ENCODE data around the gene NYAP2. TPM values are rescaled to one million over a fixed set of nuclear protein-coding genes. Genes with fewer than 3 reads are reported as not detected.

The NYAP2 gene
- total RNA-seq, 2 donors from 2014 or later = 0.12 TPM; not detected in 1

- H3K9me3 ChIP-seq (ENCODE audit: control insufficient read depth, low read length, poor library complexity, severe bottlenecking) = no peaks in the 10 kb centered on the region
- no peak overlapping the region for H3K27ac Mint-ChIP-seq
- no peak overlapping the region for H3K4me3 Mint-ChIP-seq
- no peaks in the 10 kb centered on the region for H3K36me3 Mint-ChIP-seq (ENCODE audit: low read depth)
- peaks cover 2% of the 10 kb centered on the region for H3K4me1 Mint-ChIP-seq
- ATAC-seq (no peak), DNase-seq (no peak)
- H3K27me3 Mint-ChIP-seq = no peaks in the 10 kb centered on the region
Measured at GRCh38 chr2:225599856-225600255, 200.3 kb downstream of the NYAP2 start.

- DNase-seq (no peak), ATAC-seq (no peak)
- no peaks in the 10 kb centered on the region for H3K27me3 Mint-ChIP-seq
- no peak overlapping the region for H3K4me3 Mint-ChIP-seq
- H3K36me3 Mint-ChIP-seq (ENCODE audit: low read depth) = no peaks in the 10 kb centered on the region
- H3K27ac Mint-ChIP-seq = no peak overlapping the region
- no peaks in the 10 kb centered on the region for H3K9me3 ChIP-seq (ENCODE audit: control insufficient read depth, low read length, poor library complexity, severe bottlenecking)
- H3K4me1 Mint-ChIP-seq = peaks cover 2% of the 10 kb centered on the region
Measured at GRCh38 chr2:225600444-225600843, 200.9 kb downstream of the NYAP2 start.

- no peak overlapping the region for H3K27ac Mint-ChIP-seq
- no peak overlapping the region for H3K4me3 Mint-ChIP-seq
- H3K4me1 Mint-ChIP-seq = peaks cover 2% of the 10 kb centered on the region
- ATAC-seq (no peak), DNase-seq (no peak)
- no peaks in the 10 kb centered on the region for H3K9me3 ChIP-seq (ENCODE audit: control insufficient read depth, low read length, poor library complexity, severe bottlenecking)
- no peaks in the 10 kb centered on the region for H3K36me3 Mint-ChIP-seq (ENCODE audit: low read depth)
- peaks cover 3% of the 10 kb centered on the region for H3K27me3 Mint-ChIP-seq
Measured at GRCh38 chr2:225600865-225601264, 201.4 kb downstream of the NYAP2 start.

GRCh38 chr2:225602205-225602604 lies 202.7 kb downstream of the NYAP2 start:
- Mint-ChIP-seq H3K4me1 (peaks cover 2% of the 10 kb centered on the region), H3K27ac (no peak overlapping the region), H3K4me3 (no peak overlapping the region), H3K27me3 (peaks cover 5% of the 10 kb centered on the region), H3K36me3 (ENCODE audit: low read depth) (no peaks in the 10 kb centered on the region)
- ATAC-seq (no peak), DNase-seq (no peak)
- H3K9me3 ChIP-seq (ENCODE audit: control insufficient read depth, low read length, poor library complexity, severe bottlenecking) = no peaks in the 10 kb centered on the region

GRCh38 chr2:225608136-225608535 lies 208.6 kb downstream of the NYAP2 start:
- H3K4me3 Mint-ChIP-seq = no peak overlapping the region
- H3K36me3 Mint-ChIP-seq (ENCODE audit: low read depth) = no peaks in the 10 kb centered on the region
- DNase-seq (no peak), ATAC-seq (no peak)
- H3K27me3 Mint-ChIP-seq = peaks cover 9% of the 10 kb centered on the region
- no peaks in the 10 kb centered on the region for H3K4me1 Mint-ChIP-seq
- no peaks in the 10 kb centered on the region for H3K9me3 ChIP-seq (ENCODE audit: control insufficient read depth, low read length, poor library complexity, severe bottlenecking)
- H3K27ac Mint-ChIP-seq = no peak overlapping the region

- H3K27ac Mint-ChIP-seq = no peak overlapping the region
- DNase-seq = no peak
- ATAC-seq = no peak
- peaks cover 4% of the 10 kb centered on the region for H3K27me3 Mint-ChIP-seq
- H3K36me3 Mint-ChIP-seq (ENCODE audit: low read depth) = peaks cover 2% of the 10 kb centered on the region
- no peaks in the 10 kb centered on the region for H3K9me3 ChIP-seq (ENCODE audit: control insufficient read depth, low read length, poor library complexity, severe bottlenecking)
- no peak overlapping the region for H3K4me3 Mint-ChIP-seq
- H3K4me1 Mint-ChIP-seq = no peaks in the 10 kb centered on the region
Measured at GRCh38 chr2:225612636-225613035, 213.1 kb downstream of the NYAP2 start.

GRCh38 chr2:225614915-225615314 lies 215.4 kb downstream of the NYAP2 start:
- DNase-seq (no peak), ATAC-seq (no peak)
- H3K4me3 Mint-ChIP-seq = no peak overlapping the region
- H3K9me3 ChIP-seq (ENCODE audit: control insufficient read depth, low read length, poor library complexity, severe bottlenecking) = no peaks in the 10 kb centered on the region
- H3K4me1 Mint-ChIP-seq = no peaks in the 10 kb centered on the region
- no peak overlapping the region for H3K27ac Mint-ChIP-seq
- peaks cover 15% of the 10 kb centered on the region for H3K27me3 Mint-ChIP-seq
- H3K36me3 Mint-ChIP-seq (ENCODE audit: low read depth) = peaks cover 2% of the 10 kb centered on the region

- Mint-ChIP-seq H3K4me3 (no peak overlapping the region), H3K27ac (no peak overlapping the region), H3K27me3 (peaks cover 18% of the 10 kb centered on the region), H3K4me1 (no peaks in the 10 kb centered on the region), H3K36me3 (ENCODE audit: low read depth) (peaks cover 2% of the 10 kb centered on the region)
- DNase-seq (no peak), ATAC-seq (no peak)
- H3K9me3 ChIP-seq (ENCODE audit: control insufficient read depth, low read length, poor library complexity, severe bottlenecking) = no peaks in the 10 kb centered on the region
Measured at GRCh38 chr2:225615514-225615913, 216.0 kb downstream of the NYAP2 start.

- H3K9me3 ChIP-seq (ENCODE audit: control insufficient read depth, low read length, poor library complexity, severe bottlenecking) = no peaks in the 10 kb centered on the region
- Mint-ChIP-seq H3K4me1 (no peaks in the 10 kb centered on the region), H3K36me3 (ENCODE audit: low read depth) (peaks cover 2% of the 10 kb centered on the region), H3K27ac (no peak overlapping the region), H3K4me3 (no peak overlapping the region), H3K27me3 (peaks cover 21% of the 10 kb centered on the region)
- DNase-seq = no peak
- ATAC-seq = no peak
Measured at GRCh38 chr2:225616372-225616771, 216.9 kb downstream of the NYAP2 start.

- Mint-ChIP-seq H3K4me3 (no peak overlapping the region), H3K4me1 (no peaks in the 10 kb centered on the region), H3K36me3 (ENCODE audit: low read depth) (peaks cover 2% of the 10 kb centered on the region), H3K27me3 (peaks cover 21% of the 10 kb centered on the region), H3K27ac (no peak overlapping the region)
- no peak for ATAC-seq
- no peaks in the 10 kb centered on the region for H3K9me3 ChIP-seq (ENCODE audit: control insufficient read depth, low read length, poor library complexity, severe bottlenecking)
- no peak for DNase-seq
Measured at GRCh38 chr2:225616848-225617247, 217.3 kb downstream of the NYAP2 start.

GRCh38 chr2:225620227-225620626 lies 220.7 kb downstream of the NYAP2 start:
- Mint-ChIP-seq H3K27ac (no peak overlapping the region), H3K4me1 (no peaks in the 10 kb centered on the region), H3K36me3 (ENCODE audit: low read depth) (no peaks in the 10 kb centered on the region)

GRCh38 chr2:225630824-225631533 lies 231.5 kb downstream of the NYAP2 start:
- Mint-ChIP-seq H3K4me3 (peak overlapping the region; percentile 19), H3K27ac (no peak overlapping the region), H3K36me3 (ENCODE audit: low read depth) (no peaks in the 10 kb centered on the region), H3K4me1 (peaks cover 5% of the 10 kb centered on the region), H3K27me3 (peaks cover 22% of the 10 kb centered on the region)
- ATAC-seq (no peak), DNase-seq (no peak)
- H3K9me3 ChIP-seq (ENCODE audit: control insufficient read depth, low read length, poor library complexity, severe bottlenecking) = no peaks in the 10 kb centered on the region

More at GRCh38 chr2:225620227-225620626, 220.7 kb downstream of the NYAP2 start:
- H3K27me3 Mint-ChIP-seq = peaks cover 28% of the 10 kb centered on the region
- DNase-seq (no peak), ATAC-seq (no peak)
- no peaks in the 10 kb centered on the region for H3K9me3 ChIP-seq (ENCODE audit: control insufficient read depth, low read length, poor library complexity, severe bottlenecking)
- H3K4me3 Mint-ChIP-seq = no peak overlapping the region

GRCh38 chr2:225632351-225632750 lies 232.8 kb downstream of the NYAP2 start:
- Mint-ChIP-seq H3K4me3 (no peak overlapping the region), H3K4me1 (peaks cover 5% of the 10 kb centered on the region), H3K36me3 (ENCODE audit: low read depth) (no peaks in the 10 kb centered on the region), H3K27ac (no peak overlapping the region), H3K27me3 (peaks cover 22% of the 10 kb centered on the region)
- DNase-seq = no peak
- no peaks in the 10 kb centered on the region for H3K9me3 ChIP-seq (ENCODE audit: control insufficient read depth, low read length, poor library complexity, severe bottlenecking)
- ATAC-seq = no peak

GRCh38 chr2:225636558-225636957 lies 237.0 kb downstream of the NYAP2 start:
- no peak for DNase-seq
- Mint-ChIP-seq H3K4me1 (no peaks in the 10 kb centered on the region), H3K4me3 (no peak overlapping the region), H3K36me3 (ENCODE audit: low read depth) (no peaks in the 10 kb centered on the region), H3K27me3 (peaks cover 15% of the 10 kb centered on the region), H3K27ac (no peak overlapping the region)
- ATAC-seq = no peak
- no peaks in the 10 kb centered on the region for H3K9me3 ChIP-seq (ENCODE audit: control insufficient read depth, low read length, poor library complexity, severe bottlenecking)
